Stomach (tissue), 9 donors: Measurements from ENCODE around the gene COL18A1. TPM values are rescaled to one million over a fixed set of nuclear protein-coding genes. Genes with fewer than 3 reads are reported as not detected.

Source experiments
- DNase-seq, 2 donors: peaks; one replicate each; pipeline versions ENCODE4 v3.0.0 to v3.0.0-alpha.2; 2013 to 2019
- H3K27ac ChIP-seq, 5 donors: fragments of 200-600 bp in 4 of 5; sonication (generic) in 4 of 5; one replicate each; pipeline ENCODE4 v1.5.1; 2013 to 2019; ENCODE audit warnings: mild to moderate bottlenecking in 1 of 5, moderate library complexity in 1 of 5
- H3K27me3 ChIP-seq, 3 donors: fragments of 200-600 bp; sonication (generic); one replicate each; pipeline ENCODE4 v1.5.1; 2017 to 2019; ENCODE audit warnings: mixed run types in 1 of 3
- H3K36me3 ChIP-seq, 4 donors: fragments of 200-600 bp; sonication (generic); 1 replicate in 3 of 4; 2 replicates in 1 of 4; pipeline ENCODE4 v1.5.1; 2016 to 2019
- H3K4me1 ChIP-seq, 4 donors: fragments of 200-600 bp; sonication (generic); one replicate each; pipeline ENCODE4 v1.5.1; 2016 to 2019
- H3K4me3 ChIP-seq, 4 donors: fragments of 200-600 bp; sonication (generic) in 3 of 4; one replicate each; pipeline ENCODE4 v1.5.1; 2016 to 2019; ENCODE audit warnings: mild to moderate bottlenecking in 1 of 4
- H3K9me3 ChIP-seq, 4 donors: fragments of 200-600 bp; sonication (generic); one replicate each; pipeline ENCODE4 v1.5.1; 2016 to 2019
- EP300 ChIP-seq: sonication (generic); formaldehyde crosslinking; IDR thresholded peaks from one replicate; pipeline ENCODE4 v1.6.1; 2017; ENCODE audit warnings: antibody characterized with exemption
- POLR2A ChIP-seq, 4 donors: fragments of 450-650 bp; IDR thresholded peaks; one replicate each; pipeline ENCODE4 v1.6.1; 2016; ENCODE audit warnings: antibody characterized with exemption in 4 of 4, control low read depth in 2 of 4, mild to moderate bottlenecking in 1 of 4, moderate library complexity in 1 of 4
- POLR2AphosphoS5 ChIP-seq, 3 donors: sonication (generic); formaldehyde crosslinking; IDR thresholded peaks; one replicate each; pipeline ENCODE4 v1.6.1; 2016; ENCODE audit warnings: antibody characterized with exemption in 3 of 3
- WGBS, 5 donors: extraction: QIAGEN DNeasy Blood & Tissue Kit in 3 of 5; methylation state at CpG; one replicate each; pipeline versions ENCODE4 v1.1.5 to v1.1.7; 2013 to 2018; 5-methylcytosine and 5-hydroxymethylcytosine counted together
- intact Hi-C: fragments of 100-400 bp; cut with DNase I; formaldehyde crosslinking; loops from one replicate; pipeline ENCODE4 v1.15.1; 2023; ENCODE audit warnings: low total_unique reads
- polyA plus RNA-seq, 3 donors: library from polyadenylated mRNA; stranded (reverse); fragments of 200-250 nt; gene quantifications; one replicate each; pipeline ENCODE4 v1.2.3, GENCODE V29; 2013
- total RNA-seq, 5 donors: library from RNA; depleted of rRNA; stranded (reverse); fragments of >200 nt; gene quantifications; one replicate each; pipeline versions ENCODE4 v1.1.0 to v1.2.3, GENCODE V29; 2014 to 2016
- TF ChIP-seq, protein P1 (sequence below), 7 experiments: fragments of 450-650 bp in 4 of 7; fragments of 200-600 bp in 3 of 7; sonication (generic) in 3 of 7; IDR thresholded peaks; one replicate each; pipeline ENCODE4 v1.5.1; 2016 to 2019; ENCODE audit warnings: antibody characterized with exemption in 7 of 7, control low read depth in 2 of 7, mild to moderate bottlenecking in 1 of 7
- donor health status: healthy with polysubstance abuse.
- donor health status: Bipolar disorder and iron deficiency.
- donor health status: healthy.

COL18A1 gene
- total and polyA plus RNA-seq, 8 donors = 19.8 to 212 (median 34.6) TPM

DNA sequence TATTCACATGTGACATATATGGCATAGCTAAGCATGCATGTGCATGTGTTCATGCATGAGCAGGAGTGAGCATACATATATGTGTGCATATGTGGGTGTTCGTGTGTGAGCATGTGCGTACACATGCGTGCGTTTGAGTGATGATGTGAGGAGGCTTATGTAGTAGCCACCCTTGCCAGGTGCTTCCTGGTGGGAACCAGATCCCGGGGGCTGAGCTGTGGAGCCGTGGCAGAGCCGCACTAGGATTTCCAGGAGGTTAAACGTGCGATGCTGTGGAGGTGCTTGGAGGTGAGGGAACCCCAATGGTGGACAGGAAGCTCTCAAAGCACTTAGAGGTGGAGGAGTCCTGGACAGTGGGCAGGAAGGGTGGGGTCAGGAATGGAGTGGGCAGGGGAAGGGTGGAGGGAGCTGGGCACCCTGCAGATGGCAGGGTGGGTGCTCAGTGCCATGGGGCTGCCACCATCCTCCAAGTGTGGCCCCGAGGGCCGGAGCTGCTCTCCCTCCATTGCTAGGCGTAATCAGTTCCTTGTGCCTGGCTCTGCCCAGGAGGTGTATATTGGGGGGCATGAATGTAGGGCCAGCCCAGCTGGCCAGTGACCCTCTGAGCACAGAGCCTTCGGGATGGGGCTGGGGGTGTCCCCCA, 48.5 kb downstream of the COL18A1 start:
- TF ChIP-seq EP300 (no peak), POLR2A (IDR thresholded peaks at IDR 0.05) (no peak), POLR2AphosphoS5 (IDR thresholded peaks at IDR 0.05) (no peak)
- TF ChIP-seq, protein P1, sequence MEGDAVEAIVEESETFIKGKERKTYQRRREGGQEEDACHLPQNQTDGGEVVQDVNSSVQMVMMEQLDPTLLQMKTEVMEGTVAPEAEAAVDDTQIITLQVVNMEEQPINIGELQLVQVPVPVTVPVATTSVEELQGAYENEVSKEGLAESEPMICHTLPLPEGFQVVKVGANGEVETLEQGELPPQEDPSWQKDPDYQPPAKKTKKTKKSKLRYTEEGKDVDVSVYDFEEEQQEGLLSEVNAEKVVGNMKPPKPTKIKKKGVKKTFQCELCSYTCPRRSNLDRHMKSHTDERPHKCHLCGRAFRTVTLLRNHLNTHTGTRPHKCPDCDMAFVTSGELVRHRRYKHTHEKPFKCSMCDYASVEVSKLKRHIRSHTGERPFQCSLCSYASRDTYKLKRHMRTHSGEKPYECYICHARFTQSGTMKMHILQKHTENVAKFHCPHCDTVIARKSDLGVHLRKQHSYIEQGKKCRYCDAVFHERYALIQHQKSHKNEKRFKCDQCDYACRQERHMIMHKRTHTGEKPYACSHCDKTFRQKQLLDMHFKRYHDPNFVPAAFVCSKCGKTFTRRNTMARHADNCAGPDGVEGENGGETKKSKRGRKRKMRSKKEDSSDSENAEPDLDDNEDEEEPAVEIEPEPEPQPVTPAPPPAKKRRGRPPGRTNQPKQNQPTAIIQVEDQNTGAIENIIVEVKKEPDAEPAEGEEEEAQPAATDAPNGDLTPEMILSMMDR (IDR thresholded peaks at IDR 0.05) = no peak
- no peaks in the 10 kb centered on the region for H3K36me3 ChIP-seq
- peaks cover 0 to 42% (median 6%) of the 10 kb centered on the region in 3 donors for H3K27me3 ChIP-seq
- no peaks in the 10 kb centered on the region for H3K9me3 ChIP-seq
- intact Hi-C loops = no loop called here
- peaks cover 18 to 33% (median 22%) of the 10 kb centered on the region in 4 donors for H3K4me1 ChIP-seq
- no peak overlapping the region for H3K27ac ChIP-seq
- DNase-seq = no peak
- 79 to 88% (median 85%) methylated on average over 11 to 13 of the region's 13 CpGs for WGBS, 5 donors
- H3K4me3 ChIP-seq = no peak overlapping the region

DNA sequence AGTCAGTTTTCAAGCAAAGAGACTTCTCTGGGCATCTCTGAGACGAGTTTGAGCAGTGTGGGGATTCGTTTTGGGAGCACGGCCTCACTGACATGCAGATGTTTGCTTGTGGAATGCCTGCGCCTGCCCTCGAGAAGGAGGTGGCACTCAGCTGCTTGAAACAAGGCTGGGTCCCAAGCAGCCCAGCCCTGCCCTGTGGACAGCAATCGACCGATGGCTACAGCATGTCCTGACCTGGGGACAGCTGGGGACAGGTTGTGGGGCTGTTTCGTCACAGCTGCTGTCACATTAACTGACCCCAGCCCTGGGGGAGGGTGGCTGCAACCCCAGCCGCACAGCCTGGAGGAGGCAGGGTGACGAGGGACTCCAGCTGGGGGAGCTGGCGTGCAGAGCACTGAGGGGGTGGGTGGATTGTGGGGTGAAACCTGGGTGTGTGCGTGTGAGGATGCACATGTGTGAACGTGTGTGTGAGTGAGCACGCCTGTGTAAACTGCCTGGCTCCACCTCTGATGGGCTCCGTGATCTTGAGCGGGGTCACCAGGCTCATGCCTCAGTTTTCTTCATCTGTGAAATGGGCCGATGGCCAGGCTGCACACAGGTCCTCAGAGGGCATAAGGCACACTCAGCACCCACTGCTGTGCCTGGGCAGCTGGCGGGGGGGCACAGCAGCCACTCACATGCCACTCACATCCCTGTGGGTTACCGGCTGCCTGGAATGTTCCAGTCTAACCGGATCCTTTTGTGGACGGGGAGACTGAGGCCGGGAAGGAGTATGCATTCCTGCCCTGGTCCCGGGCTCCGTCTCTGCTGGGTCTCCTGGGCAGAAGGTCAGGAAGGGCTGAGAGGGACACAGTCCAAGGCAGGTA, 49.3 kb downstream of the COL18A1 start:
- Histone ChIP-seq H3K4me3 (peak overlapping the region in 1 of 4 donors; percentile 38), H3K27me3 (peaks cover 0 to 44% (median 6%) of the 10 kb centered on the region in 3 donors), H3K4me1 (peaks cover 18 to 33% (median 22%) of the 10 kb centered on the region in 4 donors), H3K9me3 (no peaks in the 10 kb centered on the region), H3K36me3 (no peaks in the 10 kb centered on the region), H3K27ac (no peak overlapping the region)
- intact Hi-C loops = no loop called here
- DNase-seq = no peak
- TF ChIP-seq EP300 (no peak), POLR2AphosphoS5 (IDR thresholded peaks at IDR 0.05) (no peak), POLR2A (IDR thresholded peaks at IDR 0.05) (no peak)
- TF ChIP-seq, protein P1 (IDR thresholded peaks at IDR 0.05) = no peak
- WGBS, 5 donors = 60 to 68% (median 66%) methylated on average over 17 to 24 of the region's 24 CpGs

DNA sequence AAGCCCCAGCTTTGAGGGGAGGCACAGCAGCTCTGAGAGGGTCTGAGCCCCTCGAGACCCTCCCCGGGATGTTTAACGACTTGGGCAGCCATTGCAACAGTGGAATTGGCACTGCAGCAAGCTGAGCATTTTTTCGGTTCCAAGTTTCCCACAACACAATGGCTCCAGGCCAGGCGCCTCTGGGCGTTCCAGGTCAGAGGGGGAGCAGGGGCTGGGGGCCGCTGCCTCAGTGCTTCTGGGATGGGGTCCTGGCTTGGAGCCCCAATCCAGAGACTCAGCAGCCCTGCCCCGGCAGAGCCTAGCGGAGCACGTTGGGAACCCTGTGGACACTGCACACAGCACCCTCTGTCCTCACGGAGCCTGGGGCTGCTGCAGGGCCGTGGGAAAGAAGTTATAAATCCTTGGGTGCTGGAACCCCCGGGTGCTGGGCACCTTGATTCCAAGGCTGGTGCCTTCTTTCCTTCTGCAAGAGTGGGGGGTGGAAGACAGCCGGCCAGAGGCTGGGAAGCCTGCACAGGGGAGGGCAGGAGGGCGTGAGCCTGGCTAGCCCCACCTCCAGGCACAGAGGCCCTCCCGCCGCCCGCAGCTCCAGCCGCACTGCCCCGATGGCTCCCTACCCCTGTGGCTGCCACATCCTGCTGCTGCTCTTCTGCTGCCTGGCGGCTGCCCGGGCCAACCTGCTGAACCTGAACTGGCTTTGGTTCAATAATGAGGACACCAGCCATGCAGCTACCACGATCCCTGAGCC, 50.1 kb downstream of the COL18A1 start:
- Histone ChIP-seq H3K4me1 (peaks cover 18 to 33% (median 22%) of the 10 kb centered on the region in 4 donors), H3K27me3 (peaks cover 0 to 44% (median 6%) of the 10 kb centered on the region in 3 donors), H3K4me3 (peak overlapping the region; percentile 7 to 38 (median 32)), H3K36me3 (no peaks in the 10 kb centered on the region), H3K9me3 (no peaks in the 10 kb centered on the region), H3K27ac (peak overlapping the region in 2 of 5 donors; percentile 20 to 40)
- DNase-seq = peak in 1 of 2 donors; percentile 66
- intact Hi-C loops = no loop called here
- WGBS, 5 donors = 9 to 45% (median 35%) methylated on average over 11 to 23 of the region's 23 CpGs
- TF ChIP-seq POLR2A (IDR thresholded peaks at IDR 0.05) (no peak), EP300 (no peak), POLR2AphosphoS5 (IDR thresholded peaks at IDR 0.05) (no peak)
- TF ChIP-seq, protein P1 (IDR thresholded peaks at IDR 0.05) = no peak
